HG03060 (cell line): ENCODE data around the gene RFTN2.
"Not testable (repeated sequence)": the region's sequence is repeated elsewhere in the genome, so short reads cannot be mapped to it uniquely, and the experiment has no call there.

Experiments
- ATAC-seq: cut with Tn5 transposase; IDR thresholded peaks from one replicate; pipeline ENCODE4 v1.9.1; 2021; ENCODE audit warnings: low read depth, moderate number of reproducible peaks; ENCODE audit not compliant: unreplicated experiment

The RFTN2 gene

GRCh38 chr2:197675711-197676188 lies 363 bp upstream of the RFTN2 start:
- ATAC-seq, result no peak

GRCh38 chr2:197674591-197674990 lies 796 bp downstream of the RFTN2 start:
- no peak for ATAC-seq

DNA sequence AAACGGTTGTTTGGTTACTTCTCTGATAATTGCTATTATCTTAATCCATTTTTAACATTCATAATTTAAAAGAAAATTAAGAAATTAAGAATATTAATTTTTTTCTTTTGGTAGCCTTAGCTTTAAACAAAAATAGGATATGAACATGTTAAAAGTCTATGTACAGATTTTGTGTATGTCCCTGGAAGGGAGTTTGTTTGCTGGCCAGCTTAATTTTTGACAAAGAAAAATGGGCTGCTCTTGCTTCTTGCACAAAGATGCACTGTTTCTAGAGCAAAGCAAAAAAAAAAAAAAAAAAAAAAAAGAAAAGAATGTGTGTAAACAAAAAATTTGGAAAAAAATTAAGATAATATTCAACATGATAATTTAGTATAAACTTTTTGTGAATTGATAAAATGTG lies 1.3 kb downstream of the RFTN2 start:
- ATAC-seq, result no peak

DNA sequence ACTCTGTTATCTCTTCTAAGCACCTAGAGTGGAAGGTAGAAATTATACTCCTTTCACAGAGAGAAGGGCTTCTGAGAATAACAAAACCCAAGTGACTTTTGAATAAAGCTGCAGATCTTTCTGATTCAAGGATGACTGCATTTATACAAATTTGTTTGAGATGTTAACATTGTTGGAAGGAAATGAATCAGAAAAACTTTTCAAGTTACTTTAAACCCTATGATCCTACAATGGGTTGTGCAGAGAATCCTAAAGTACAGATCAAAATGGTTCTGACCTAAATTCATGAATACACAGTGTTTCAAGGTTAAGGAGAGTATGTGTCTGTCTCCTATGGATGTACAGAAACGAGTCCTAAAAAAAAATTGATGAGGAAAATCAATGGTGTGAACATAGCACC lies 1.8 kb downstream of the RFTN2 start:
- no peak for ATAC-seq

GRCh38 chr2:197673106-197673505 lies 2.3 kb downstream of the RFTN2 start:
- ATAC-seq, result no peak

DNA sequence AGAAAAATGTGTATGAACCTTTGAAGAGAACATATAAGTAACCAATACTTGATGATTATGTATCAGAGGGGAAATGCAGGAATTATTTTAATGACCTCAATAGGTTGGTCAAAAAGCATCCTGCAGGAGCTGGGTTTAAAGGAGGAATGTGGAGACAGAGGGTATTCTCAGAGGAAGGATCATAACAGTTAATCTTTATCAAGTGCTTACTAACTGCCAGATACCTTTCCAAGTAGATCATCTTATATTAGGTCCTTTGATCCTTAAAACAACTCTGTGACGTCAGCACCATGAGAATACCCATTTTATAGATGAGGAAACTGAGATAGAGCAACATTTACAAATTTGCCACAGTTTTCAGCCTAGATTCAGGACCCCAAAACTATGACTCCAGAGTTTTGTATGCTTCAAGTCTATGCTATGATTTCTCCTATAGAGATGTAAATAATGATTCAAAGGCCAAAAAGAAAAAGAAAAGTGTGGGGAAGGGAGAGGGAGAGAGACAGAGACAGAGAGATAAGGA lies 3.0 kb downstream of the RFTN2 start:
- no peak for ATAC-seq

GRCh38 chr2:197669077-197669476 lies 6.3 kb downstream of the RFTN2 start:
- no peak for ATAC-seq

DNA sequence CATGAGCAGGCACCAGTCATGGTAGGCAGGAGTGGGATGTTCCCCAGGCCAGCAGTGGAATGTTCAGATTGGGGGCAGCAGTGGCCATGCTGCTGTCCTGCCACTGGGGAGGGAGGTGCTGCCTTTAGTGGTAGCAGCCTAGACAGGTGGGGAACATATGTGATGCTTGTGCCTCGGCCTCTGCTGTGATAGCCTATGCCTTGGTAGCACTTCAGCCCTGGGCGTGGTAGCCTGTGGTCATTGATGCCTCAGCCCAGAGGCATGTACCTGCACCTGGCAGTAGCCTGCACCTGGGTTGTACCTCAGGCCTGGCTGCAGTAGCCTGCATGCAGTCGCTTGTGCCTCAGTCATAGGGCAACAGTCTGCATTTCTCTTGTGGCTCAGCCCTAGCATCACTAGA lies 7.1 kb downstream of the RFTN2 start:
- no peak for ATAC-seq

- ATAC-seq, result no peak
Measured at GRCh38 chr2:197666277-197666676, 9.1 kb downstream of the RFTN2 start.

- no peak for ATAC-seq
Measured at GRCh38 chr2:197661626-197662025, 13.8 kb downstream of the RFTN2 start.

GRCh38 chr2:197657562-197657961 lies 17.8 kb downstream of the RFTN2 start:
- no peak for ATAC-seq

GRCh38 chr2:197647961-197648690 lies 27.3 kb downstream of the RFTN2 start:
- no peak for ATAC-seq

- ATAC-seq, result no peak
Measured at GRCh38 chr2:197641666-197642065, 33.7 kb downstream of the RFTN2 start.

GRCh38 chr2:197640571-197641122 lies 34.7 kb downstream of the RFTN2 start:
- not testable (repeated sequence) for ATAC-seq

- no peak for ATAC-seq
Measured at GRCh38 chr2:197633109-197633657, 42.2 kb downstream of the RFTN2 start.

- ATAC-seq, result no peak
Measured at GRCh38 chr2:197628043-197628500, 47.3 kb downstream of the RFTN2 start.

DNA sequence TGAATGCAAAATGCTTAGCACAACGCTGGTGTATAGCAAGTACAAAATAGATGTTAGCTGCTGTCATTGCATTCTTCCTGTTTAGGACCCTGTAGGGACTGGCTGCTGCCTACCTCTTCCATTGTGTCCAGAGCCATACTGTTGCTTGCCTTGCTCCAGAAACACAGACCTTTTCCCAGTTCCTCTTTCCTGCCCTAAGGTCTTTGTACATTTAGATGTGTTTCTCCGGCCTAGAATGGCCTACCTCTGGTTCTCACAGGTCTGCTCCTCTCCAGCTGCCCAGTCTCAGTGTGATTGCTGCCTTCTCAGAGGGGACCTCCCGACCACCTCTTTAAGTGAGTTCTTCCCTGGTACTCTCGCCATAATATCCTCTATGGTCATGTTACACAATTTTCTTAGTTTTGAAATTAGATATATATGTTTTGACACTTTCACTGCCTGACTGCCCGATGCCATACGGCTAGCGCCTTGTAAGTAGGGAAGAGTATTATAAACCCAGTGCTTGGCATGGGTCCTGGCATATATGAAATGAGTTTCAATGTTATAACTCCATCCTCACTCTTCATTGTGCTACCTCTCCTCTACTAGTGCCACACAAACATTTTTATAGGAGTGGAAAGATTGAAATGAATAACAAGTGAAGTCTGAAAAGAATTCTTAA lies 48.3 kb downstream of the RFTN2 start:
- no peak for ATAC-seq

- no peak for ATAC-seq
Measured at GRCh38 chr2:197620133-197620532, 55.3 kb downstream of the RFTN2 start.

- ATAC-seq, result no peak
Measured at GRCh38 chr2:197615016-197615652, 60.3 kb downstream of the RFTN2 start.

- no peak for ATAC-seq
Measured at GRCh38 chr2:197614532-197614931, 60.9 kb downstream of the RFTN2 start.
